Omental fat pad (tissue), 4 donors: Measurements from ENCODE around the gene PTPRB. TPM values are rescaled to one million over a fixed set of nuclear protein-coding genes. Genes with fewer than 3 reads are reported as not detected.

ENCODE experiments used
- ATAC-seq: fragments of 150-250 bp; one replicate; pipeline ENCODE4 v1.9.1; 2016; ENCODE audit warnings: mild to moderate bottlenecking, moderate library complexity; ENCODE audit not compliant: low FRiP score
- DNase-seq: peaks from one replicate; pipeline ENCODE4 v3.0.0-alpha.2; 2019; ENCODE audit warnings: low spot score
- total RNA-seq, 4 donors: library from RNA; depleted of rRNA; stranded (reverse); fragments of >200 nt; gene quantifications; one replicate each; pipeline ENCODE4 v1.1.0, GENCODE V29; 2016
- TF ChIP-seq, protein P1 (sequence below), 3 donors: fragments of 450-650 bp; IDR thresholded peaks; one replicate each; pipeline ENCODE4 v1.5.1; 2016 to 2017; ENCODE audit warnings: antibody characterized with exemption in 3 of 3, mild to moderate bottlenecking in 3 of 3, moderate library complexity in 2 of 3

Gene PTPRB
- total RNA-seq, 4 donors from 2014 or later = 14.8 to 165 (median 55.6) TPM

DNA sequence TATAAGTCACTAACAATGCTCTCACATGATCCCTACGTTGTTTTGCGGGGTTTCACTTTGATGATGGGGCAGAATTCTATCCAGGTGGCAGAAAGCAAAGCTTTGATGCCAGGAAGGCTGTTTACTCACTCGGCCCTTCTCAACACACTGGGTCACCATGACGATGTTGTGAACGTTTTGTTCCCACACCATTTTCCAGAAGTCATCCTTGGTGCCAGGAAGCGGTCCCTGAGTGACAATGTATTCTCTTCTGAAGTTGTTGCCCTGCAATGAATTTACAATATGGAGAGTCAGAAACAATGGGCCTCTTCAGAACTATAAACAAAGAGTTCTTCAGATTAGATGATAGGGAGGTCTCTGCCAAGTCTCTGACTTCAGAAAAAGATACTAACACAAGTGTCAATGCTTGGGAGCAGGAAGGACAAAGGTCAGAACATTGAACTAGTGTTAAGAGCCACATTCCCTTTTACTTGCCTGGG lies 101.3 kb downstream of the PTPRB start:
- ATAC-seq = peak; percentile 27
- no peak for DNase-seq

DNA sequence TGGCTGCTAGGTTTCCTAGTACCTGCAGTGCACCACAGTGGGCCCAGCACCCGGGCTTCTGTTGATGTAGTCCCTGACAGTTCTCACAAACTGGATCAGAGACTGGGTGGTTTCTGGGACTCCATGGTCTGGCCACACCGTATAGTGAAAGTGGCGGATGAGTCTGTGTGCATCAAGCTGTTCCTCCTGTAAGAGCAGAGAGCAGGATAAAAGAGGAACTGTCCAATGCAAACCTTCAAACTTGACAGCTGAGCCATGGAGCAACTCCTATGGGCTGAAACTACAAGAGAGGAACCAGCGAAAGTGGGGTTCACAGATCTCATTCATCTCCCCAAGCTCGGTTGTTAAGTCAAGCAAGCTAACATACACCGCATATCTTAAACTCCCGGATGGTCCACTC lies 102.8 kb downstream of the PTPRB start:
- no peak for ATAC-seq
- TF ChIP-seq, protein P1, sequence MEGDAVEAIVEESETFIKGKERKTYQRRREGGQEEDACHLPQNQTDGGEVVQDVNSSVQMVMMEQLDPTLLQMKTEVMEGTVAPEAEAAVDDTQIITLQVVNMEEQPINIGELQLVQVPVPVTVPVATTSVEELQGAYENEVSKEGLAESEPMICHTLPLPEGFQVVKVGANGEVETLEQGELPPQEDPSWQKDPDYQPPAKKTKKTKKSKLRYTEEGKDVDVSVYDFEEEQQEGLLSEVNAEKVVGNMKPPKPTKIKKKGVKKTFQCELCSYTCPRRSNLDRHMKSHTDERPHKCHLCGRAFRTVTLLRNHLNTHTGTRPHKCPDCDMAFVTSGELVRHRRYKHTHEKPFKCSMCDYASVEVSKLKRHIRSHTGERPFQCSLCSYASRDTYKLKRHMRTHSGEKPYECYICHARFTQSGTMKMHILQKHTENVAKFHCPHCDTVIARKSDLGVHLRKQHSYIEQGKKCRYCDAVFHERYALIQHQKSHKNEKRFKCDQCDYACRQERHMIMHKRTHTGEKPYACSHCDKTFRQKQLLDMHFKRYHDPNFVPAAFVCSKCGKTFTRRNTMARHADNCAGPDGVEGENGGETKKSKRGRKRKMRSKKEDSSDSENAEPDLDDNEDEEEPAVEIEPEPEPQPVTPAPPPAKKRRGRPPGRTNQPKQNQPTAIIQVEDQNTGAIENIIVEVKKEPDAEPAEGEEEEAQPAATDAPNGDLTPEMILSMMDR (IDR thresholded peaks at IDR 0.05) = no peak
- no peak for DNase-seq

More for the DNA sequence above, 101.3 kb downstream of the PTPRB start:
- TF ChIP-seq, protein P1 (IDR thresholded peaks at IDR 0.05) = no peak

DNA sequence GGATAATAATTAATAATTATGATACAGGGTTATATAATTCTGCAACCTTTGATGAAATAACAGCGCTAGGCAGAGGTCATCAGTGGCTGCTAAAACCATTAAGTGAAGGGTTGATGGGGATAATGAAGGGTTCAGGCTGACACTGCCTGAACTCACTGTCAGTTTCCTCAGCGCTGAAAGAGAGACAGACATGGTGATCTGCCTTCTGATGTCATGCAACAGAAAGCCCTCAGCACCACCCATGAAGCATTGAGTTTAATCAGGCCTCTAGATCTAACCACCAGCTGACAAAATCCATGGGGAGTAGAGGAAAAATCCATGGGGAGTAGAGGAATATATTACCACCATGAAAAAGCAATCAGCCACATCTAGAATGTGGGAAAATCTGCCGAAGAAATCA lies 107.6 kb downstream of the PTPRB start:
- ATAC-seq = no peak
- DNase-seq = no peak
- TF ChIP-seq, protein P1 (IDR thresholded peaks at IDR 0.05) = no peak

DNA sequence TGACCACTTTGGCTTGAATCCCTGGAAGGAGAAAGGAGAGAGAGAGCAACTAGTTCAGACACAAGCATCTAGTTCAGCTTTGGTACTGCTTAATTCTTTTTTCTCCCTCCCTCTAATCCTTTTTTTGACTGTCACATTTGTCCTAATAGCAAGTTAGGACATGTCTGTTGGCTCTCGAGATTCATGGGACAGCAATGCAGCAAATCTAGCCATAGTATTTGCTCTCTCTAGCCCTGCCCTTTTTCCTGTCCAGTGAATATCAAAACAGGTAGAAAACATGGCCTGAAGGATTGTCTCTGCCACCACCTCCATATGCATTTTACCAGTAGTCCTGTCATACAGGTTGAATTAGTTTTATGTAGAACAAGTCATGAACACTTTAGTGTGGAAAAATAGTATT lies 116.4 kb downstream of the PTPRB start:
- no peak for ATAC-seq
- TF ChIP-seq, protein P1 (IDR thresholded peaks at IDR 0.05) = no peak

GRCh38 chr12:70513426-70513825 lies 123.8 kb downstream of the PTPRB start:
- ATAC-seq = no peak
- TF ChIP-seq, protein P1 (IDR thresholded peaks at IDR 0.05) = no peak
- DNase-seq = no peak

More for the DNA sequence above, 116.4 kb downstream of the PTPRB start:
- no peak for DNase-seq

GRCh38 chr12:70508178-70508577 lies 129.1 kb downstream of the PTPRB start:
- TF ChIP-seq, protein P1 (IDR thresholded peaks at IDR 0.05) = no peak
- no peak for DNase-seq
- ATAC-seq = no peak

DNA sequence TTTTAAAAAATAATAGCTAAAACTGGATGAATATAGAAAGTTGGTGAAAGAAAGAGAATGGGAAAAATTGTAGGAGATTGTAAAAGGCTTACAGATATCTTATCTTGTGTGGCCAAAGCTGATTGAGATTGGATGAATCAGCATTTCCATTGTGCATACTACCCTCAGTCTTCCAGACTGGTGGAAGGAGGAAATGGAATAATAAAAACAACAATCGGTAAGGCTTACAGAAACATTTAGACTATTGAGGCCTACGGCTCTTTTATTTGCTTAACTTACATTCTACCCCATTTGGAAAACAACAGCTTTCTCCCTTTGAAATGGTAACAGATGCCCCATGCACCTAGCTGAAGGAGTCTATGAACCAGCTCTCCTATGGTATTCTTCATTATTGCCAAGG lies 129.8 kb downstream of the PTPRB start:
- DNase-seq (no peak), ATAC-seq (no peak)
- TF ChIP-seq, protein P1 (IDR thresholded peaks at IDR 0.05) = no peak
